Astrocyte of the cerebellum (primary cell): Measurements from ENCODE around the gene PDRG1.

Experiments used
- DNase-seq: peaks from one replicate; pipeline ENCODE4 v3.0.0-alpha.2; 2011; ENCODE audit warnings: low read depth
- H3K4me3 ChIP-seq: 2 replicates; pipeline ENCODE4 v1.5.1; 2011; ENCODE audit warnings: mild to moderate bottlenecking, low read depth, low read length, moderate library complexity
- in situ Hi-C: cut with HindIII; loops from 2 replicates; pipeline ENCODE4 v1.10.0; 2017; ENCODE audit warnings: low sequenced_read_pairs
- TF ChIP-seq, protein P1 (sequence below): IDR thresholded peaks from 2 replicates; pipeline ENCODE4 v1.5.1; 2012; ENCODE audit warnings: low read length, low read depth, moderate library complexity, mild to moderate bottlenecking; ENCODE audit errors: missing control alignments

PDRG1 gene

DNA sequence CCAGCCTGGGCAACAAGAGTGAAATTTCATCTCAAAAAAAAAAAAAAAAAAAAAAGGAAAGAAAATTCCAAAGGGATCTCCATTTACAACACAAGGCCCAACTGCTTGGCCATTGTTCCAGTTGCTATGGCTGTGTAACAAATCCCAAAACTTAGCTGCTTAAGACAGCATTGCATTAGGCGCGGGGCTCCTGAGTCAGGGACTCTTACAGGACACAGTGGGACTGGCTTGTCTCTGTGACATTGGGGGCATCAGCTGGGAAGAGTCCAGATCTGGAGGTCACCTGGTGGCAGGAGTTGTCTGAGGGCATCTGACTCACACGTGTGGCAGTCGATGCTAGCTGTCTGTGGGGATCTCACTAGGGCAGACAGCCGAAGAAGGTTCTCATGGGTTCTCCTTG is 45.8 kb downstream of the PDRG1 start:
- no peak overlapping the region for H3K4me3 ChIP-seq
- in situ Hi-C loops = no loop called here
- TF ChIP-seq, protein P1, sequence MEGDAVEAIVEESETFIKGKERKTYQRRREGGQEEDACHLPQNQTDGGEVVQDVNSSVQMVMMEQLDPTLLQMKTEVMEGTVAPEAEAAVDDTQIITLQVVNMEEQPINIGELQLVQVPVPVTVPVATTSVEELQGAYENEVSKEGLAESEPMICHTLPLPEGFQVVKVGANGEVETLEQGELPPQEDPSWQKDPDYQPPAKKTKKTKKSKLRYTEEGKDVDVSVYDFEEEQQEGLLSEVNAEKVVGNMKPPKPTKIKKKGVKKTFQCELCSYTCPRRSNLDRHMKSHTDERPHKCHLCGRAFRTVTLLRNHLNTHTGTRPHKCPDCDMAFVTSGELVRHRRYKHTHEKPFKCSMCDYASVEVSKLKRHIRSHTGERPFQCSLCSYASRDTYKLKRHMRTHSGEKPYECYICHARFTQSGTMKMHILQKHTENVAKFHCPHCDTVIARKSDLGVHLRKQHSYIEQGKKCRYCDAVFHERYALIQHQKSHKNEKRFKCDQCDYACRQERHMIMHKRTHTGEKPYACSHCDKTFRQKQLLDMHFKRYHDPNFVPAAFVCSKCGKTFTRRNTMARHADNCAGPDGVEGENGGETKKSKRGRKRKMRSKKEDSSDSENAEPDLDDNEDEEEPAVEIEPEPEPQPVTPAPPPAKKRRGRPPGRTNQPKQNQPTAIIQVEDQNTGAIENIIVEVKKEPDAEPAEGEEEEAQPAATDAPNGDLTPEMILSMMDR = no peak
- no peak for DNase-seq

DNA sequence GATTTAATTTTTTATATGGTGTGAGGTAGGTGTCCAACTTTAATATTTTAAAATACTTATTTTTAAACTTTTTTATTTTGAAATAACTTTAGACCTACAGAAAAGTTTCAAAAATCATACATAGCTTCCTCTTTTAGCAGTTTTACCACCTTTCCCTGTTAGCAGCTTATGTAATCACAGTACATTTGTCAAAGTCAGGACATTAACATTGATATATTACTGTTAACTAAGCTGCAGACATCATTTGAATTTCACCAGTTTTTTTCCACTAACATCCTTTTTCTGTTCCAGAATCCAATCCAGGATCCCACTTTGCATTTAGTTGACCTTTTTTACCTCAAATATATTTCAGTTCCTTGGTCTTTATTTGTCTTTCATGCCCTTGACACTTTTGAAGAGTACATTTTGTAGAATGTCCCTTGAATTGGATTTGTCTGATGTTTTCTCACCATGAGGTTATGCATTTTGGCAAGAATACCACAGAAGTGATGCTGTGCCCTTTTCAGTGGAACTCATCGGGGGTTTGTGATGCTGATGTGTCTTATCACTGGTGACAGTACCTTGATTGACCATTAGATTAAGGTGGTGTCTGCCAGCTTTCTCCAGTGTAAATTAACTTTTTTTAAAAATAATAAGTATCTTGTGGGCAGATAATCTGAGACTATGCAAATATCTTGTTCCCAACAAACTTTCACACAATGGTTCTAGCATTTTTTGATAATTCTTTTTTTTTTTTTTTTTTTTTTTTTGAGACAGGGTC is 48.0 kb downstream of the PDRG1 start:
- TF ChIP-seq, protein P1 = no peak
- in situ Hi-C loops = no loop called here

DNA sequence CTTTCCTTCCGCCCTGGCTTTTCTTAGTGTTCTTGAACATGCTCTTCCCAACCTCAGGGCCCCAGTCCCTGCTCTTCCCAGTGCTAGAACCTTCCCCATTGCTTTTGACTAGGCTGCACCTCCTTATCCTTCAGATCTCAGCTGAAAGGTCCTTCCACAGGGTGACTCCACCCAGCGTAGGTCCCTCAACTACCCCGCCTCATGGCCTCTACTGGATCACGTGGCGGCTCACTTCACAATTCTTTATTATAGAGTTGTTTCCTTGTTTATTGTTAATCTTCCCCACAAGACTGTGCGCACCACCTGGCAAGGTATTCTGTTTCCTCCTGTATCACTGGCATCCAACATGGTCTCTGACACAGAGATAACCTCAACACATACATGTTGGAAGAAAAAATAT is 50.2 kb downstream of the PDRG1 start:
- TF ChIP-seq, protein P1 = no peak
- in situ Hi-C loops = no loop called here
- no peak overlapping the region for H3K4me3 ChIP-seq
- no peak for DNase-seq

More for the DNA sequence above, 48.0 kb downstream of the PDRG1 start:
- DNase-seq = no peak
- H3K4me3 ChIP-seq = no peak overlapping the region

GRCh38 chr20:31897541-31897940 is 54.3 kb downstream of the PDRG1 start:
- TF ChIP-seq, protein P1 = no peak
- no peak overlapping the region for H3K4me3 ChIP-seq
- no peak for DNase-seq
- in situ Hi-C loops = no loop called here

- TF ChIP-seq, protein P1 = no peak
- DNase-seq = no peak
- no peak overlapping the region for H3K4me3 ChIP-seq
- in situ Hi-C loops = no loop called here
Observed at GRCh38 chr20:31896049-31896448, 55.8 kb downstream of the PDRG1 start.

DNA sequence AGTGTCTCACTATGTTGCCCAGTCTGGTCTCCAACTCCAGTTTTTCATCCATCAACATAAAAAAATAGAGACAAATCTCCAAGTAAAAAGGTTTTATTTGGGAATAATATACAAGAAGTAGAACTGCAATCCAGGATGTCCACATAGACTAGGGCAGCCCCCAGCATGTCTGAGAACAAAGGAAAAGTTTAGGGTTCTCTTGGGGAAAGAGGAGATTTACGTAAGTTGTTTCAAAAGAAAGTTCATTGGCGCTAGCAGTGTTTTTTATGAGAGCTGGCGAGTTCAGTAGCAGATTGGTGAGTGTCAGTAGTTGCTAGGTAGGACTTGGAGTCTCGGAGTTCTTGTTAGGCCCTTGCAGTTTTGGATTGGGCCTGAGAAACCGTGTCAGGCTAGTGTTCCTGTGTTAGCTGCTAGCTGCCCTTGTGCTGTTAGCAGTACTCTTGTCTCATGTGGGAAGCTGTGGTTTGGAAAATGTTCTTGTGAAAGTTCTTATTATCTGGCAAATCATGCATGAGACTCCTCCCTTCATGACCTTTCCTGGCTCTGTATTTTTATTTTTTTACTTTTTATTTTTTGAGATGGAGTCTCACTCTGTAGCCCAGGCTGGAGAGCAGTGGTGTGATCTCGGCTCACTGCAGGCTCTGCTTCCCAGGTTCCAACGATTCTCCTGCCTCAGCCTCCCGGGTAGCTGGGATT is 56.7 kb downstream of the PDRG1 start:
- H3K4me3 ChIP-seq = no peak overlapping the region
- DNase-seq = no peak

More for the DNA sequence above, 56.7 kb downstream of the PDRG1 start:
- TF ChIP-seq, protein P1 = no peak
- in situ Hi-C loops = no loop called here
